Transverse colon (tissue), 4 donors: ENCODE results near the gene GLIPR1. TPM values are rescaled to one million over a fixed set of nuclear protein-coding genes. Genes with fewer than 3 reads are reported as not detected.

ENCODE experiments used
- DNase-seq: peaks from one replicate; pipeline ENCODE4 v3.0.0-alpha.2; 2019
- H3K27ac ChIP-seq, 4 donors: fragments of 200-600 bp; sonication (generic); 2 replicates each; pipeline ENCODE4 v1.5.1; 2016 to 2018; ENCODE audit warnings: inconsistent platforms in 4 of 4
- H3K27me3 ChIP-seq: fragments of 200-600 bp; sonication (generic); 2 replicates; pipeline ENCODE4 v1.5.1; 2017; ENCODE audit warnings: inconsistent platforms
- H3K36me3 ChIP-seq, 4 donors: fragments of 200-600 bp; sonication (generic); 2 replicates each; pipeline ENCODE4 v1.5.1; 2017 to 2019; ENCODE audit warnings: inconsistent platforms in 4 of 4
- H3K4me1 ChIP-seq, 4 donors: fragments of 200-600 bp; sonication (generic); 2 replicates each; pipeline ENCODE4 v1.5.1; 2017 to 2020; ENCODE audit warnings: inconsistent platforms in 4 of 4
- H3K4me3 ChIP-seq, 4 donors: fragments of 200-600 bp; sonication (generic); 1 replicate in 1 of 4; 2 replicates in 3 of 4; pipeline versions ENCODE4 v1.5.1 to v1.6.1; 2017 to 2019; ENCODE audit warnings: inconsistent platforms in 4 of 4
- H3K9me3 ChIP-seq, 2 donors: fragments of 200-600 bp; sonication (generic); 2 replicates each; pipeline ENCODE4 v1.5.1; 2017 to 2019; ENCODE audit warnings: inconsistent platforms in 2 of 2
- EP300 ChIP-seq: sonication (generic); formaldehyde crosslinking; IDR thresholded peaks from one replicate; pipeline ENCODE4 v1.6.1; 2017; ENCODE audit warnings: antibody characterized with exemption, low read depth
- POLR2A ChIP-seq: fragments of 450-650 bp; IDR thresholded peaks from one replicate; pipeline ENCODE4 v1.6.1; 2016; ENCODE audit warnings: antibody characterized with exemption, mild to moderate bottlenecking, moderate library complexity
- POLR2AphosphoS5 ChIP-seq, 3 donors: sonication (generic); formaldehyde crosslinking; IDR thresholded peaks; one replicate each; pipeline ENCODE4 v1.6.1; 2016; ENCODE audit warnings: antibody characterized with exemption in 3 of 3
- WGBS, 2 donors: methylation state at CpG; one replicate each; pipeline ENCODE4 v1.1.5; 2018; ENCODE audit warnings: low coverage in 1 of 2; 5-methylcytosine and 5-hydroxymethylcytosine counted together
- in situ Hi-C, 4 donors: fragments of 200-750 bp; cut with MboI; loops; one replicate each; pipeline versions ENCODE4 v1.15.0 to v1.15.1; 2017; ENCODE audit warnings: low sequenced_read_pairs in 3 of 4, low pct_ligation_motif_present in 1 of 4, low pct_unique_long_range_greater_than_20kb in 1 of 4
- intact Hi-C: fragments of 100-400 bp; cut with DNase I; formaldehyde crosslinking; loops from one replicate; pipeline ENCODE4 v1.15.1; 2023; ENCODE audit warnings: low total_unique reads
- total RNA-seq, 4 donors: library from RNA; depleted of rRNA; stranded (reverse); fragments of >200 nt; gene quantifications; one replicate each; pipeline ENCODE4 v1.1.0, GENCODE V29; 2016
- TF ChIP-seq, protein P1 (sequence below), 5 experiments: fragments of 200-600 bp in 3 of 5; fragments of 450-650 bp in 2 of 5; sonication (generic) in 3 of 5; IDR thresholded peaks; 1 replicate in 2 of 5; 2 replicates in 3 of 5; pipeline ENCODE4 v1.5.1; 2016 to 2017; ENCODE audit warnings: antibody characterized with exemption in 5 of 5, inconsistent platforms in 3 of 5, mild to moderate bottlenecking in 2 of 5, moderate library complexity in 1 of 5

GLIPR1 gene
- total RNA-seq, 4 donors from 2014 or later = 3.3 to 10.6 (median 3.6) TPM

- intact Hi-C loops (no loop called here), in situ Hi-C loops (no loop called here)
- no peaks in the 10 kb centered on the region for H3K36me3 ChIP-seq
Observed at GRCh38 chr12:75551477-75551876, 70.9 kb downstream of the GLIPR1 start.

GRCh38 chr12:75553398-75553797, 72.8 kb downstream of the GLIPR1 start:
- in situ Hi-C loops = no loop called here
- WGBS, 2 donors = 50% methylated on average over 1 of the region's 1 CpG; no CpG with 5 or more reads in 1 of the 2 donors
- Histone ChIP-seq H3K27me3 (no peaks in the 10 kb centered on the region), H3K9me3 (no peaks in the 10 kb centered on the region), H3K4me3 (no peak overlapping the region), H3K4me1 (peaks cover 0 to 8% (median 4%) of the 10 kb centered on the region in 4 donors), H3K36me3 (no peaks in the 10 kb centered on the region), H3K27ac (no peak overlapping the region)
- DNase-seq = no peak
- intact Hi-C loops = no loop called here
- no peak for TF ChIP-seq EP300
- TF ChIP-seq POLR2AphosphoS5 (IDR thresholded peaks at IDR 0.05) = no peak
- TF ChIP-seq, protein P1, sequence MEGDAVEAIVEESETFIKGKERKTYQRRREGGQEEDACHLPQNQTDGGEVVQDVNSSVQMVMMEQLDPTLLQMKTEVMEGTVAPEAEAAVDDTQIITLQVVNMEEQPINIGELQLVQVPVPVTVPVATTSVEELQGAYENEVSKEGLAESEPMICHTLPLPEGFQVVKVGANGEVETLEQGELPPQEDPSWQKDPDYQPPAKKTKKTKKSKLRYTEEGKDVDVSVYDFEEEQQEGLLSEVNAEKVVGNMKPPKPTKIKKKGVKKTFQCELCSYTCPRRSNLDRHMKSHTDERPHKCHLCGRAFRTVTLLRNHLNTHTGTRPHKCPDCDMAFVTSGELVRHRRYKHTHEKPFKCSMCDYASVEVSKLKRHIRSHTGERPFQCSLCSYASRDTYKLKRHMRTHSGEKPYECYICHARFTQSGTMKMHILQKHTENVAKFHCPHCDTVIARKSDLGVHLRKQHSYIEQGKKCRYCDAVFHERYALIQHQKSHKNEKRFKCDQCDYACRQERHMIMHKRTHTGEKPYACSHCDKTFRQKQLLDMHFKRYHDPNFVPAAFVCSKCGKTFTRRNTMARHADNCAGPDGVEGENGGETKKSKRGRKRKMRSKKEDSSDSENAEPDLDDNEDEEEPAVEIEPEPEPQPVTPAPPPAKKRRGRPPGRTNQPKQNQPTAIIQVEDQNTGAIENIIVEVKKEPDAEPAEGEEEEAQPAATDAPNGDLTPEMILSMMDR (IDR thresholded peaks at IDR 0.05) = no peak
- TF ChIP-seq POLR2A = no peak

More at GRCh38 chr12:75551477-75551876, 70.9 kb downstream of the GLIPR1 start:
- Histone ChIP-seq H3K4me1 (peaks cover 0 to 8% (median 4%) of the 10 kb centered on the region in 4 donors), H3K4me3 (no peak overlapping the region), H3K9me3 (no peaks in the 10 kb centered on the region), H3K27ac (no peak overlapping the region), H3K27me3 (no peaks in the 10 kb centered on the region)
- DNase-seq = no peak
- TF ChIP-seq POLR2A = no peak
- no peak for TF ChIP-seq EP300
- no peak for TF ChIP-seq POLR2AphosphoS5 (IDR thresholded peaks at IDR 0.05)
- TF ChIP-seq, protein P1 (IDR thresholded peaks at IDR 0.05) = no peak

Other genes with a start within 250 kb of the GLIPR1 start
- 10 to 100 TPM in 1 of 4 donors, 1 to 10 TPM in 3; 2.0 to 10.3 (median 4.9) TPM for gene CAPS2, start 150.4 kb upstream of the GLIPR1 start, total RNA-seq
- not detected for gene GLIPR1L1, start 146.1 kb upstream of the GLIPR1 start, total RNA-seq
- under 1 TPM in 1 of 4 donors, not detected in 3; 0.95 TPM for gene GLIPR1L2, start 89.7 kb upstream of the GLIPR1 start, total RNA-seq
- 10 to 100 TPM in 2 of 4 donors, 1 to 10 TPM in 2; 3.2 to 28.1 (median 11.7) TPM for gene KRR1, start 30.9 kb downstream of the GLIPR1 start, total RNA-seq